Anterior cingulate cortex (tissue), 58 donors: ENCODE measurements around the gene SCFD2.

Source experiments
- DNase-seq, 58 donors: peaks; one replicate each; lab custom pipeline; 2025; lab: John Stamatoyannopoulos, UW

Gene SCFD2

DNA sequence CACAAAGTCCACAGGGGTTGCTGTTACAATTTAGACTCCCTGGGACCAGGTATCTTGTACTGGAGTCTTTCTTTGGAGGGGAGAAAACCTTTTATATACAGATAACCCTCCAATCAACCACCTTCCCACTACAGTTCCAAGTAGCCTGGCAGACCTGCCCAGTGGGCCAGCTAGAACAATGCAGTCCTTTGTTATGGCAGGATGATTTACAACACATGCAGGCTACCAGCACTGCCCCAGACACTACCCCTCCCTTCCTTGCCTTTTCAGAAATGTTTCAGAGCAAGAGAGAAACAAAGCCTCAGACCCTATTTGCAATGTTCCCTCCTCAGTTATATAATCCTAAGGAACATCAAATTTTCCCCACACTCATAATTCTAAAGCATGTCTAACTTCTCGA lies 492.7 kb downstream of the SCFD2 start:
- DNase-seq, result peak in 7 of 58 donors; percentile 9 to 43 (median 14)

DNA sequence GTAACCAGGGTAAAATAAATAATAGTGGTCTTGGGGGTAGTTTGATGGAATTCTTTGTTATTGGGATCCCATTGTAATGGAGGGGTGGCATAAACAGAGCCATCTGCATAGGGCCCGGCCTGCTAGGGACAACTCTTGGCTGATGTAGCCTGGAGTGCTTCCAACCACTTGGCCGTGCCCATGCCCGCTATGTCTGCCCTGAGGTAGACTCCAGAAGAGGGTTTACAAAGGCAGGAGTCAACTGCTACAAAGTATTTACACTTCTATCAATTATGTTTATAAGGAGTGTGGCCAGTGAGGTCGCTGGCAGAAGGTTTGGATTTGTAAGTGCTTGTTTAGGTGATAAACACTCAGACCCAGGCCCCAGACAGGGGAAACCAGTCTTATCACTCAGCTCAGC lies 495.6 kb downstream of the SCFD2 start:
- peak in 1 of 58 donors; percentile 40 for DNase-seq

- no peak for DNase-seq
Observed at GRCh38 chr4:52869656-52870055, 496.2 kb downstream of the SCFD2 start.

DNA sequence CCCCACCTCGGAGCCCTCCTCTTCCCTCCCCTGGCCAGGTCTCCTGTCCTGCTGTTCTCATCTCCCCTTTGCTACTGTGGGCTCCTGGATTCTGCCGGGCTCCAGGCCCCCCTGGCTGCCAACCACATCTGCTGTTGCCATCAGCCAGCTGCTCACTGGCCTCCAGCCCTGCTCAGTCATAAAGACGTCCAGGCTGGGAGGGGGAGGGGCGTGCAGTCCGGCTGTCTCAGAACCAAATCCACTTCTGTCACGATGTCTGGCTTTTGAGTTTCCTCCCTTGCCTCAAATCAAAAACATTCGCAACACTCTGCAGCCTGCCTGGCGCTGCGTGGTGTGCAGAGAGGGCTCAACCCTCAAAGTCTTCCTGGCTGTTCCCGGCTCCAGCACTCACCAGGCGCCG lies 496.7 kb downstream of the SCFD2 start:
- DNase-seq, result peak in 48 of 58 donors; percentile 10 to 77 (median 46)

DNA sequence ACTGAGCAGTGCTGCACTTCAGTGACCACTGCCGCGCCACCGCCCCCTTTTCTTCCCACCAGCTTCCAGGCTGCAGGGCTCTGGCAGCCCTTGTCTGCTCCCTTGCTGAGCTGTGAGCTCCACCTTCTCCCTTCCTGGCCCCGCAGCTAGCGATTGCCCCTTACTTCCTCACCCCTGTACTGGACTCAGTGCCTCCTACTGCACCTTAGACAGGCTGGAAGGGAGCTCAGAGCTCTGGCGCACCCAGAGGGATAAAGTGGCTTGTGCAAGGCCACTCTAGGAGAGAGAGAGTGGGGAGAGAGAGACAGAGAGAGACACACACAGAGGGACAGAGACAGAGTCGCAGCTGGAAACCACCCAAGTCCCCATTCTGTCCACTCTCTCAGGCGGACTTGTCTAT lies 497.7 kb downstream of the SCFD2 start:
- peak in 31 of 58 donors; percentile 4 to 55 (median 18) for DNase-seq

GRCh38 chr4:52867163-52867562 lies 498.7 kb downstream of the SCFD2 start:
- no peak for DNase-seq

DNA sequence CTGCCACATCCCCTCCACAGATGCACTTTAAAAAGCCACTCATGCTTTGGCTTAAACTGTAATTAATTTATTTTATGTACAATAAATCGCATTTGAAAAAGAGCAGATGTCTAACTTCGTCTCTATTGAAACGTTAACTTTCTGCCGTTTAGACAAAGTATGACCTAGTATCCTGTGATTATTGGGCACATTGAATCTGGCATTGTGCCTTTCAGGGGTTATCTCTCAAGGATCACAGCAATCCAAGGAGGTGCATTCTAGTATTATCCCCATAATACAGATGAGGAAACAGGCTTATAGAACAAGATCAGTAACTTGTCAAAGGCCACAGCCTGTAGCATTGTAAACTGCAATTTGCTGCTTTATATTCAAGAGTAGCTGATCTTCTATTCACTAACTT lies 499.1 kb downstream of the SCFD2 start:
- DNase-seq, result no peak

DNA sequence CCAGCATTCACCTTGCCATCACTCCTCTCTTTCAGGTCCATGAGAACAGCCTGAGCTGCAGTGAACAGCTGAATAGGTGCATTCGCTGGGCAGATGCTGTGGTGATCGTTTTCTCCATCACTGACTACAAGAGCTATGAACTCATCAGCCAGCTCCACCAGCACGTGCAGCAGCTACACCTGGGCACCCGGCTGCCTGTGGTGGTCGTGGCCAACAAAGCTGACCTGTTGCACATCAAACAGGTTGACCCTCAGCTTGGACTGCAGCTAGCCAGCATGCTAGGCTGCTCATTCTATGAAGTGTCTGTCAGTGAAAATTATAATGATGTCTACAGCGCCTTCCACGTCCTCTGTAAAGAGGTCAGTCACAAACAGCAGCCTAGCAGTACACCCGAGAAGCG lies 500.6 kb downstream of the SCFD2 start:
- no peak for DNase-seq

DNA sequence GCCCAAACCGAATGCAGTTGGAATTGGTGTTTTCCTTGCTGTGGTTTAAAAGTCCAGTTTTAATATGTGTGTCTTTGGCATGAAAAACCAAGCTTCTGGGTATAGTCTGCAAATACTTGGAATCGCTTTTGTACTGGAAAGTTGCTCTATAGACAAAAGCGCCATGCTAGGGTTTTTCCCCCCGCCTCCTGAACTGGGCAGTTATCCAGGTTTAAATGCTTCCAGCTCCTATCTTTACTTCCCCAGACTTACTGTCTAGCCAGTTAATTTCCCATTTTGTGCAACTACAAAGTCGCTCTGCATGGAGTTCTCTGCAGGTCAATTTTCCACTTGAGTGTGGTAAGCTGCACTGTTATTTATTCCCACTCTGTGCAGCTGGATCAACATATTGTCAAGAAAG lies 501.1 kb downstream of the SCFD2 start:
- DNase-seq, result no peak

GRCh38 chr4:52863324-52863723 lies 502.5 kb downstream of the SCFD2 start:
- DNase-seq, result no peak

DNA sequence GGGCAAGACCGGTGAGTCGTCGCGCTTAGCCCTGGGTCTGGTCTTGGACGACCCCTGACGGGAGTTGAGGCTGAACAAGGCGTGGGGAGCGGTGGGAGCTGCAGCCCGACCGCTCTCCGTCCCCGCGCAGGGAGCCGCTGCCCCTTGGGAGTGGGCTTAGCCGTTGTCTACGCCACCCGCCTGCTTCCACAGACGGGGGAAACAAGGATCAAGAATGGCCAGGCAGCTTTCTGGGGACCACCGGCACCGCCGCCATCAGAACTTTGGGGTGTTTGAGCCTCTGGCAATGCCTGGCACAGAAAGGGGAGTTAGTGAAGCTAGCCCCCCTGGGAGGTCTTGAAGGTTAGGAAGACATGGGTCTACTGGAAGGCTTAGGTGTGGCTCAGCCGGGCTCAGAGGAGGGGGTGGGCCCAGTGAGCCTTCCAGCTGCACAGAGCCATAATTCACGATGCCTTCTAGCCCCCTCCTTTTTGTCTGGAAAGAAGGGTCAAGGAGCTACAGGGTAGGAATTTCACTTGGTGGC lies 503.2 kb downstream of the SCFD2 start:
- DNase-seq, result no peak

- DNase-seq, result peak in 56 of 58 donors; percentile 16 to 88 (median 74)
Observed at GRCh38 chr4:52861879-52862616, 503.8 kb downstream of the SCFD2 start, which contains the start of gene RASL11B. Gene RASL11B, plus strand, starts transcription at chr4:52862317. Its CDS starts 191 bp downstream, at chr4:52862508.

DNA sequence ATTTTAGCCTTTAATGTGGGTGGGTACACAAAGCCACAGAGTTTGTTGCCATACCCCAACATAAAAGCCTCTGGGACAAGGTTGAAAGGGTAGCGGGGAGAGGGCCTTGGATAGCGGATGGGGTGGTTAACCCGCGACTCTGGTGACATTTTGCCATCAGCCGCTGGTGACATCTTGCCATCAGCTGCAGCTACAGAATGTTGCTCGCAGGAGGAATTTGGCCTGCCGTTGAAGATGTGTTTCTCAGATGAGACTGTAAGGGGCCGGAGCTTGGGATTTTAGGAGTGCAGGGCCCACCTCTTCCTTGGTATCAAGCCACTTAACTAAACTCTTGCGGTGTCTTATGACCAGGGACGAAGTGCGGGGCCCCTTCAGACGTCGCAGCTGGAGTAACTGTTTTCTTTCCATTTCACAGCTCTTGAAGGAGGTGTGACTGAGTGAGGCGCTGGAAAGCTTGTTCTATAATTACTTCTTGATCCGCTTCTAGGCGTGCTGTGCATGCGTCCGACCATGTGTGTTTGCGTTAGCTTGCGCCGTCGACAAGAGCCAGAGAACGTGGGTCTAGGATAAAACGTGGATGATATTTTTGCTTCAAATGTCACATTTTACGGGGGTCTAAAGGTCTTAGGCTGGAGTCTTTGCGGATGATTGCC lies 504.6 kb downstream of the SCFD2 start:
- DNase-seq, result peak in 8 of 58 donors; percentile 13 to 58 (median 37)

- DNase-seq, result no peak
Observed at GRCh38 chr4:52860361-52860760, 505.5 kb downstream of the SCFD2 start.

DNA sequence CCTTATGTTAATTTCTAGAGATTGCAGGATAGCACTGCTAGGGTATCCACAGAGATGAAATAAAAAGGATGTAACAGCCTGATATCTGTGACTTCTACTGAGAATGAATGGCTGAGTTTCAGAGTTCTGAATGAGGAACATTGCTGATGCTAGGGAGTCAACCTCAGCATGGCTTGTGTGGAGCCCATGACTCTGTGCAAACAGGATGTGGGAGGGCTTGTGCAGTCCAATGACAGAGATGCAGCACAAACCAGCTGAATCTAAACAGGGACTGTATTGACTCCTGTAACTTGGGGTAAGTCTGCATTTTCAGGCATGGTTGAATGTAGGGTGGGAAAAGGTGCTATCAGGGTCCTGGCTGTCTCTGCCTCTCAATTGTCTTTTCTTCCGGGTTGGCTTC lies 509.1 kb downstream of the SCFD2 start:
- DNase-seq, result no peak

DNA sequence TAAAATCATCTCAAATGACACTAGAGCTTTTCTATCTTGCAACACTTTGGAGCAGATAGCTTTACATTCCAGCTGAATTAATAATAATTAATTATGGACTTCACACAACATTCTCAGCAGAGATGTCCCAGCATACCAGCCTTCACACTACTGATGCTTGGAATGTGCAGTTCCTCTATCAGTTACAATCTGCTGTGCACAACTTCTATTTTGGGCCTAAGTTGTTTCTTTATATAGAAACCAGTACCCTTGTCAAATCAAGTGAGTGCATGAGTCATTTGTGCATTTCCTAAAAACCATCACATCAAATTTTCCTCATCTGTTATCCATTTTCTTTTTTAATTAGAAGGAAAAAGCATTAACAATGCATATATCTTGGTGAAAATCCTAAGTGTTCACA lies 512.5 kb downstream of the SCFD2 start:
- DNase-seq, result peak in 2 of 58 donors; percentile 29 to 40

- DNase-seq, result no peak
Observed at GRCh38 chr4:52852711-52853110, 513.1 kb downstream of the SCFD2 start.

DNA sequence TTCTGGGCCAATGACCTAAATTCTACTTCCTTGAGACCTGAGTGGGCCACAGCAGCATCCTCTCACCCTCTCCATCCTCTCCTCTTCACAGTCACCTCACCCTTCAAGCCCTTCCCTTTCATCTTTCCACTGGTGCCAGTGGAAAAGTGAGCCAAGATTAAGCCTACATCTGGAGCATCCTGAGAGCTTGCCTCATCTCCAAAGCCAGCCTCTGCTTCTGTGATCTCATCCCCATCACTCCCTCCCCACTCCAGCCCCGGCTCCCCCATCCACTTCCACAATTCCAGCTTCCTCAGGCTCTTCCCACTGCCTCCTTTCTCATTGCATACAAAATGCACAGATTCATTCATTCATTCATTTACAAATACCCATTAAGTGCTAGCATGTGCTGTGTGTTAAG lies 513.8 kb downstream of the SCFD2 start:
- no peak for DNase-seq

GRCh38 chr4:52850406-52851124 lies 515.3 kb downstream of the SCFD2 start:
- DNase-seq, result no peak

DNA sequence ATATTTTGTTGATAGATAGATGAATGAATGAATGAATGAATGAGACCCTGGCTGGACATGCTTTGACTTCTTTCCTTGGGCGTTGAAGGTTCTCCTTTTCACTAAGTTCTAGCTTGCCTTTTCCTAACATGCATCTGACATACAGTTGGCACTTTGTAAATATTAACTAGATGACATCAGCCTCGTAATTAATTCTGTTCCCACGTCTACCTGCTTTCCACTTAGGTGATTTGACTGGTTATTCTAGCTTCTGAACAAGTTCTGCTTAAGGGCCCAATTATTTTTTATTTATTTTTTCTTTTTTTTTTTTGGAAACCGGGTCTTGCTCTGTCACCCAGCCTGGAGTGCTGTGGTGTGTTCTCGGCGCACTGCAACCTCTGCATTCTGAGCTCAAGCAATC lies 517.6 kb downstream of the SCFD2 start:
- no peak for DNase-seq

- DNase-seq, result peak in 1 of 58 donors; percentile 7
Observed at GRCh38 chr4:52846502-52846901, 519.4 kb downstream of the SCFD2 start.
